ELR (cell line): ENCODE data around the gene LRGUK.
"Not testable (repeated sequence)": the region's sequence is repeated elsewhere in the genome, so short reads cannot be mapped to it uniquely, and the experiment has no call there.

ENCODE experiments used
- DNase-seq: peaks from one replicate; pipeline ENCODE4 v3.0.0-alpha.2; 2015; ENCODE audit warnings: low read depth

LRGUK gene

DNA sequence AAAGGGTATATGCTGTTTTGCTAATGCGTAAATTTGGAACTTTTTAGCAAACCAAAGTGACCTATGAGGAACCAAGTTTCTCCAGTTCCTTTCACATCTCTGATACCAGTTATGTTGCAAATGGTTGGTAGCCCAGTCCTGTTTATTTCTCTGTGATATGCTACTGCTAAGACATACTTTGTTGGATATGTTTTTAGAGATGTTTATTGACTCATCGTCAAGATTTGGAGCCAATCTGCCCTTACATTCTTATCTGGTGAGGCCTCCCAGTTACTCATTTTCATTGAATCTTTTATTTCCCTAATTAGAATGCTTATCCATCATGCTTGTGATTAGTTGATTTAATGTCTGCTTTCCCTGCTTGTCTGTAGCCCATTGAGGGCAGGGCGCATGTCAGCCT is 58.9 kb downstream of the LRGUK start:
- DNase-seq, result peak; percentile 75

DNA sequence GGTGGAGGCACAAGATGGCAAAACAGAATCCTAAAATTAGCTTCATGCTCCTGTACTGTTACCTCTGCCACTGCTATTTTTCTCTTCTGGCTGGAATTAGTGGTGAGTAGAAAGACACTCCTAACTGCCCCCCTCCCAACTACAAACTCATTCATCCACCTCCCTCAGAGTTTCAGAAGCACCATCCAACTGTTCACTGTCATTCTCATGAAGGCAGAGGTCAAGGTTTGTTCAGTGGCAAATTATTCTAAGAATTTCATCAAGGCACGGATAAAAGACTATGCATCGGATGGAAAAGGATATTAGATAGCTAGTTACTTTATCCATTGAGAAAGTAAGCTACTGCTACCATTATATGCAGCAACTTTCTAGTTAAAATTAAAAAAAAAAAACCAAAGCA is 59.7 kb downstream of the LRGUK start:
- DNase-seq, result peak; percentile 28

GRCh38 chr7:134187893-134188292 is 60.8 kb downstream of the LRGUK start:
- DNase-seq, result no peak

DNA sequence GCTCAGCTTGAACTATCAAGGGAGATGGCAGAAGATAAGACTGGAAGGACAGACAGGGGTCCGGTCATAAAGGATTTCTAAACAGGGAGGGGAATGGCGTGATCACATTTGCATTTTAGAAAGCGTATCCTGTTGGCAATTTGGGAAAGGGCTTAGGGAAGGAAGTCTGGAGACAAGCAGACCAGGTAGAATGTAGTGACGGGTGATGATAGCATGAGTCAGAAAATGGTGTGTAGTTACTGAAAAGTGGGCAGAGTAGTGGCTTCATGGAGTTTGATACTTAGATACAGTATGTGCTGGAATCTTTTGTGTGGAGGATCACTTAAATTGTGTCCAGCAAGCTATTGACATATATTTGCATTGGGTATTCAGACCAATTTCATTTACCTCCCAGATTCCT is 61.2 kb downstream of the LRGUK start:
- no peak for DNase-seq

GRCh38 chr7:134189559-134189958 is 62.4 kb downstream of the LRGUK start:
- DNase-seq, result no peak

GRCh38 chr7:134191876-134192275 is 64.7 kb downstream of the LRGUK start:
- no peak for DNase-seq

DNA sequence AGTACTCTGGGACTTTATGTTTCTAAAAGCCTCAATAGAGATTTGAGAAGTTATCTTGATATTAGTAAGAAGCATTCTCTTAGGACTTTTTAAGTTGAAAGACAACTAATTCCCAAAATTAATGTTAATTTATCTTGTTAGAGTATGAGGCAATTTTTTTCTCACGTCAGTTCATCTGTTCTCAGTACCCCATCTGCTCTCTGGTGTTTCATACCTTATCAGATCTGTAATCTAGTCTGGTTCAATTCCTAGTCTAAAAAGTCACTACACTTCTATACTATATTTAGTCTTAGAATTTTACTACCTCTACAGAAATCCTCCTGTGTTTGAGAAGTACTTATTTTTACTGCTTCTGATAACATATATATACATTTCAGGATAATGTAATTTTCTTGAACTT is 66.1 kb downstream of the LRGUK start:
- no peak for DNase-seq

DNA sequence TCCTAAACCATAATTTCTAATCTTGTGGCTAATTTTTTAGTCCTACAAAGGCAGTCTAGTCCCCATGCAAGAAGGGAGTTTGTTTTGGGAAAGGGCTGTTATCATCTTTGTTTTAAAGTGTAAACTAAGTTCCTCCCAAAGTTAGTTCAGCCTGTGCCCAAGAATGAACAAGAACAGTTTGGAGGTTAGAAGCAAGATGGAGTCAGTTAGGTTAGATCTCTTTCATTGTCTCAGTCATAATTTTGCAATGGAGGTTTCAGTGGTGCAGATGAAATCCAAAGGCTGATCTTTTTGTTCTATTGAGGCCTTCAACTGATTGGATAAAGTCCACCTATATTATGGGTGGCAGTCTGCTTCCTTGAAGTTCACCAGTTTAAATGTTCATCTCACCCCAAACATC is 68.1 kb downstream of the LRGUK start:
- DNase-seq, result no peak

GRCh38 chr7:134196439-134196838 is 69.3 kb downstream of the LRGUK start:
- no peak for DNase-seq

DNA sequence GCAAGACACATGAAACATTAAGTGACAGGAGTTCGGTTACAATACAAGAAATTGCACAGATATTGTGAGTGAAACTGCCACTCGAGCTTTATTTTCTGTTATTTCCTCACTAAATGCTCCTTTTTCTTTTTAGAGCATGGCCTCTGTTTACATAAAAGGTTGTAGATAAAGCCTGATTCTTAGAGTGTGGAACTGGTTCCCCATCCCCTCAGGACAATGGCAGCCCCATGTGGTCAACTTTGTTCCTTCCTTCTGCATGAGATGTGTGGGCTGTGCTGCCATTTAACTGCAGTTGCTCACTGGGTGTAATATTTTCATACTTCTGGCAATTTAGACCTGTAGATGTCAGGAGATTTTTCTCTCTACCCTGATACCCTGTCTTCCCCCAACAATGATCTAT is 70.2 kb downstream of the LRGUK start:
- no peak for DNase-seq

DNA sequence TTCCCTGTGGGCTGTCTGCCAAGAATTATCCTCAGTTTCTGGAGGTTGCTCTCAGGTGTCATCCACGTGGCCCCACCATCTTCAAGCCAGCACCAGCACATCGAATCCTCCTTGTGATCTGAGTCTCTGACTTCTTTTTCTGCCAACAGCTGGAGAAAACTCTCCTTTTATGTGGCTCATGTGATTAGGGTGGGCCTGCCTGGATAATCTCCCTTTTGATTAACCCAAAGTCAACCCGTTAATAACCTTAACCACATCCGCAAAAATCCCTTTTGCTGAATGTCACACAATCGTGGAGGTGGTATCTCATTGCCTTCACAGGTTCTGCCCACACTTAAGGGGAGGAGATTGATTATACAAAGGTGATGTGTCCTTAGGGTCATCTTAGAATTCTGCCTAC is 73.8 kb downstream of the LRGUK start:
- no peak for DNase-seq

- no peak for DNase-seq
These were observed 74.6 kb downstream of the LRGUK start for GRCh38 chr7:134201569-134202261.

- DNase-seq, result no peak
These were observed 76.2 kb downstream of the LRGUK start for GRCh38 chr7:134203186-134203889.

- DNase-seq, result no peak
These were observed 82.3 kb downstream of the LRGUK start for GRCh38 chr7:134209322-134210015.

- no peak for DNase-seq
These were observed 83.1 kb downstream of the LRGUK start for GRCh38 chr7:134210227-134210626.

DNA sequence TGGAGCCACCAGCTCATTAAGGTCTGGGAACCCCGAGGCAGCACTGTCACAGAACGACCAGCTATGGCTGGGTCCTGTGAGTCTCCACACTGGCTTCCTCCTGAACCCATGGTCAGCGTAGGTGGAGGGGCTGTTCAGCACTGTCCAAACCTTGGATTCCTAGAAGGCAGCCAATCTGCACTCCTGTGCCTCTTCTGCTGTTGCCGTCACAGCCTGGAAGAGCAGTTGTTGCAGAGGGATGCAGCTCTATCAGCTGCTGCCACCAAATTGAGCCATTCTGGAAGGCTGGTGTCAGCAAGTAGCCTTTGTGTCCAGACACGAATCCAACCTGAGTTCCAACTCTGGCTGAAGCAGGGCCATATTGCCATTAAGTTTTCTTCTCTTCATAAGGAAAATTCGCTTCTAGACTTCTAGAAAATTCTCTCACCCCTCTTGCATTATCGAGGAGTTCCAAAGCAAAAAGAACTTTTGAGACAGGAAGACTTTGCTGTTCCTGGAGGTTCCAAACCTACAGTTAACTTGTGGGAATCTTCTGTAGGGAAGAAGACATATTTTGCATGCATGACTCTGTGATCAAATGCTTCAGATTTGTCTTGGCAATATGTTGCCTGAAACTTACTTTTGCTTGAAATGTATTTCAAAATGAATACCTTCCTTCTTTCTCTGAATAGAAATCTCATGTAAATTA is 84.0 kb downstream of the LRGUK start:
- no peak for DNase-seq

DNA sequence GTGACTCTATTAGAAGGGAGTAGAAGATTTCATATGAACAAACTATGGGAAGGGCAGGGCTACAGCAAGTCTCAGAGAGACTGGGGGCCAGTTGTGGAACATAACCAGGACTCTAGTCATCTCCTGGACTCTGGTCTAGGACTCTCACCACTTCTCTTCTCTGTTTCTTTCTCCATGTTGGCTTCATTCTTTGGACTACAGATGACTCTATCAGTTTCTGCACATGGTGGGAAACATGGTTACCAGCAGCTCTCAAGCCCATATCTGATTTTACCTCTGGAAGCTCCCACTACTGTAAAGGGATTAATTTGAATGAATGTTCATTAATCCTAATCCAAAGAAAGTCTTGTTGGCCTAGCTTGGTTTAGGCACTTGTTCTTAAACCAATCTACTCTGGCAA is 84.7 kb downstream of the LRGUK start:
- DNase-seq, result no peak

GRCh38 chr7:134212576-134213546 is 85.7 kb downstream of the LRGUK start:
- DNase-seq, result peak; percentile 30

DNA sequence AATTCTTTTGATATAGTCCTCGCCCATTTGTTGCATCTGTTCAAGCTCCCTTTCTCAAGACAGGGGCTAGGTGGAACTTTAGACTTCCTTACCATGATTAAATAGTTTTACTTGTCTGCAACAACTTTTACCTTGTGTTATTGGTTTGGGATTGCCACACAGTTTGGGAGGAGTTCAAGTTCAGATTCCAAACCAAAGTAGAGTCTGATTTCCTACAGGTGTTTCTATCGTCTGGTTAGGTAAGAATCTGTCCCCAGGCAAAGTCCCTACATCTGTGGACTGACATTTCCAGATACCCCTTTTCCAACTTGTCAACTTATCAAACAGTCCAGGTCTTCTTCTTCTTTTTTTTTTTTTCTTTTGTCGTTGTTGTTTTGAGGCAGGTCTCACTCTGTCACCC is 93.1 kb downstream of the LRGUK start:
- DNase-seq, result no peak

GRCh38 chr7:134231296-134231695 is 104.2 kb downstream of the LRGUK start:
- DNase-seq, result not testable (repeated sequence)

GRCh38 chr7:134234216-134234615 is 107.1 kb downstream of the LRGUK start:
- no peak for DNase-seq
